GDM1 (cell line): ENCODE data around the gene RGS2.
A peak's percentile ranks its signal among the peaks of the same experiment; 100 is the strongest.

Experiments
- DNase-seq: peaks from one replicate; lab custom pipeline; 2025; lab: John Stamatoyannopoulos, UW

The RGS2 gene

GRCh38 chr1:192795916-192796618 is 12.8 kb upstream of the RGS2 start:
- no peak for DNase-seq

DNA sequence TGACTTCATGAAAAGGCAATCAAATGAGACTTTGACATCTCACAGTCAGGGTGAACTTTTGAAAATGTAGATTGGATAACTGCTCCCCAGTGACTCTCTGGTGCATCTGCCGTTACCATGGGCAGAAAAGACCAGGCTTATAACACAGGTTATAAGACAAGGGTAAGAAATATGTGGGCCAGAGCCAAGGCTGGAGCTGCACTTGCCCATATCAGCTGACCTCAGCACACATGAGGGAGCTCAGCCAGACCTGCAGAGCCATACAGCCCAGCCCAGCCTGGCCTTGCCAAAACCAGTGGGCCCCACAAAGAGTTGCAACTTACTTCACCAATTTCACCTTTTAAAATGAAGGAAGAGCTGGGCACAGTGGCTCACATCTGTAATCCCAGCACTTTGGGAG is 11.7 kb upstream of the RGS2 start:
- DNase-seq, result no peak

DNA sequence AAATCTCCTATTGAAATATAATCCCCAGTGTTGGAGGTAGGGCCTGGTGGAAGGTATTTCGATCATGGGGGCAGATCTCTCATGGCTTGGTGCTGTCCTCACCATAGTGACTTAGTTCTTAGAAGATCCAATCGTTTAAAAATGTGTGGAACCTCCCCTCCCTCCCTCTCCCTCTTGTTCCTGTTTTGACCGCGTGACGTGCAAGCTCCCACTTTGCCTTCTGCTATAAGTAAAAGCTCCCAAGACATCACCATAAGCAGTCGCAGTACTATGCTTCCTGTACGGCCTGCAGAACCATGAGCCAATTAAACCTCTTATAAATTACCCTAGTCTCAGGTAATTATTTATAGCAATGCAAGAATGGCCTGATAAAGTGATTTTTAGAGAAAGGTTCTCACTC is 10.9 kb upstream of the RGS2 start:
- no peak for DNase-seq

DNA sequence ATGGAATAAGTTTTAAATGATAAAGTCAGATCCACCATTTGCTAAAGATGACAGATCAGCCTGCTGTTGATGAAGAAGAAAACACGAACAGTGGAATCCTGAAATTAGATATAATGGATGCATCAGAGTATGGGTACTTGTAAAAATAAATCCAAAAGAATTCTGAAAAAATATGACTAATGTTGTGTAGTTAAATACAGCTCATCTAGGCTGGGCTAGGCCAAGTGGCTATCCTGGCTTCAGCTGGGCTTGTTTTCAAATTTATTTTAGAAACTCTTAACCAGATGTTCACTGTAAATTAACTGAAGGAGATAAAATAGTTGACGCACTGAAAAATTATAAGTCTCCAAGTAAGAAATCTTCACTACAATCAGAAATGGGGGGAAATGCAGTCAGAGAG is 7.4 kb upstream of the RGS2 start:
- no peak for DNase-seq

DNA sequence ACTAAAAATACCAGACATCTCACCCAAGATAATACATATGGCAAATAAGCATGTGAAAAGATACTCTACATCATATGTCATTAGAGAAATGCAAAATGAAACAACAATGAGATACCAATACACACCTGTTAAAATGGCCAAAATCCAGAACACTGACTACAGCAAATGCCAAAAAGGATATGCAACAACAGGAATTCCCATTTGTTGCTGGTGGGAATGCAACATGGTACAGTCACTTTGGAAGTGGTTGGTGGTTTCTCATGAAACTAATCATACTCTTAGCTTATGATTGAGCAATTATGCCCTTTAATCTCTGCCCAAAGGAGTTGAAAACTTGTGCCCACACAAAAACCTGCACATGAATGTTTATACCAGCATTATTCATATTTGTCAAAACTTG is 6.4 kb upstream of the RGS2 start:
- no peak for DNase-seq

DNA sequence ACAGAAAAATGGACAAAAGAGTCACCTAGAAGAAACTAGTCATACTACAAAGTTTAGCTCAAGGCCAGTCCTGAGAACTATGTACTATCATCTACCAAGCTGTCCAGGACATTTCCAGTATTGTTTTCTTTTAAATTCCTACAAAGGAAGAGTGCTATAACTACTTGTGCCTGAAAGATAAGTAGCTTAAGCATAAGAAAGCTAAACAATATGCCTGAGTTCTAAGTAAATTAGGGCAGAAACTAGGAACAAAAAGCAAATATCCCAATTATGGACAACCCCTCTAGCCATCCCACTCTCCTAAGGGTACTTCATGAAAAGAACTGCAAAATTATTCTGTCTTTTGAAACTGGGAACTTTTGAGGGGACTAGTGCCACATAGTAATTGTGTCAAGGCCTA is 5.3 kb upstream of the RGS2 start:
- no peak for DNase-seq

GRCh38 chr1:192805832-192806323 is 3.0 kb upstream of the RGS2 start:
- DNase-seq, result peak; percentile 2

- DNase-seq, result no peak
Observed at GRCh38 chr1:192807211-192808162, 1.4 kb upstream of the RGS2 start.

- DNase-seq, result no peak
Observed at GRCh38 chr1:192808163-192808517, 699 bp upstream of the RGS2 start.

DNA sequence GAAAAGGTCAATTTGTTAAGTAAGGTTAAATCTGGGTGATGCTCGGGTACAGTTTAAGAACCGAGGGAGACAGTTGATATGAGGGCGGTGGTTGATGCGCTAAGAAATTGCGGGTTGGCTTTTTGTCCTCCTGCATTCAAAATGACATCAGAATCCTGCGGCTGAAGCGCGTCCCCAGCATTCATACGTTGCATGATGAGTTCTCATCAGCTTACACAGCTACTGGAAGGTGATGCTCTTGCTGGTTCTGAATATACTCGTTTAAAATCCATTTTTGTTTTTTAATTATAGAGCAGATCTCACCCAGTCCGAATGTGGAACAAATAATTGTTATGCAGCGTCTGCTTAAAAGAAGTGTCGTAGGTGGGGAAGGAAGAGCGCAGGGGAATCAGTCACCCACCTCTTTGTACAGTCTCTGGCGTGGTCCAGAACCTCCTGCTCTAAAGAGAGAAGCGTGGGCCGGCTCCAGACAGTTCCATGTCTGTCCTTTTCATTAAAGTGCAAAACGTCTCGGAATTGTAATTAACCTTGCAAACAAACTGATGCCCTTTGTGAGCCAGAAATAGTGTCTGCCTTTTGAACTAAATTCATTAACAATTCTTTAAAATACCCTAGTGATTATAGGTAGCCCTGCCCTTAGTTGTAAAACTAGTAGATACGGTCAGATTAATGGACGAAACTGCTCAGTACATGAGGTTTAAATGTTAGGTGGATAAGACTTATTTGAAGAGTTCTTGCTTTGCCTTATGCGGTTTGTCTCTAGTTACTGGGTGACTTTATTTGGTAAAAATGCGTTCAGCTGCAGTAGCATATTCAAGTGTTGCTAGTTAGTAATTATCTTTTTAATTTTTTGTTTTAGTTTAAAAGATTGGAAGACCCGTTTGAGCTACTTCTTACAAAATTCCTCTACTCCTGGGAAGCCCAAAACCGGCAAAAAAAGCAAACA is 741 bp downstream of the RGS2 start:
- DNase-seq, result no peak

DNA sequence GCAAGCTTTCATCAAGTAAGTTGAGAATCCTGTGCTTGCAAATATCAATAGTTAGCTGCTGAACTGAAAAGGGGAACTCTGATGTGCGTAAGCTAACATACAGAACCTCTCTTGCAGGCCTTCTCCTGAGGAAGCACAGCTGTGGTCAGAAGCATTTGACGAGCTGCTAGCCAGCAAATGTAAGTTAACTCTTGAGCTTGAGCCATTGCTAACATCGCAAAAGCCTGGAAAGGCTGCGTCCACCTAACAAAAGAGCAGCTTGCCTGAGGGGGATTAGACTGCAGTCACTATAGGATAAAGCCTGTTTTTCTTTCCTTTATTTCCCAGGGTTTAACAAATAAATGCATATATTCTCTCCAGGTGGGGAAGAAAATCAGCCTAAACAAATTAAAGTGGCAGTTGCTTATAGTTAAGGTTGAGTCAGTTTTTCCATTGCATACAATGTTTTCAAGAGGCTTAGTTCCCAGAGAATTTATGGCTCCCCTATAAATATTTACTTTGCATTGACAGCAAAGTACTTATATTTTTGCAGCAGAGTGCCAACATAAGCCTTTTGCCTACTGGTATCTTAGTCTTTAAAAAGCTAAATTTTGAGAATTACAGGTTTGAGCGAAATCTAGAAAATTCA is 1.5 kb downstream of the RGS2 start:
- peak; percentile 48 for DNase-seq

GRCh38 chr1:192811006-192811405 is 2.2 kb downstream of the RGS2 start:
- DNase-seq, result no peak

DNA sequence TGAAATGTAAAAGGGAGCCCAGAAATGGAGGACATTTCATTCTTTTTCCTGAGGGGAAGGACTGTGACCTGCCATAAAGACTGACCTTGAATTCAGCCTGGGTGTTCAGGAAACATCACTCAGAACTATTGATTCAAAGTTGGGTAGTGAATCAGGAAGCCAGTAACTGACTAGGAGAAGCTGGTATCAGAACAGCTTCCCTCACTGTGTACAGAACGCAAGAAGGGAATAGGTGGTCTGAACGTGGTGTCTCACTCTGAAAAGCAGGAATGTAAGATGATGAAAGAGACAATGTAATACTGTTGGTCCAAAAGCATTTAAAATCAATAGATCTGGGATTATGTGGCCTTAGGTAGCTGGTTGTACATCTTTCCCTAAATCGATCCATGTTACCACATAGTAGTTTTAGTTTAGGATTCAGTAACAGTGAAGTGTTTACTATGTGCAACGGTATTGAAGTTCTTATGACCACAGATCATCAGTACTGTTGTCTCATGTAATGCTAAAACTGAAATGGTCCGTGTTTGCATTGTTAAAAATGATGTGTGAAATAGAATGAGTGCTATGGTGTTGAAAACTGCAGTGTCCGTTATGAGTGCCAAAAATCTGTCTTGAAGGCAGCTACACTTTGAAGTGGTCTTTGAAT is 2.9 kb downstream of the RGS2 start:
- no peak for DNase-seq

DNA sequence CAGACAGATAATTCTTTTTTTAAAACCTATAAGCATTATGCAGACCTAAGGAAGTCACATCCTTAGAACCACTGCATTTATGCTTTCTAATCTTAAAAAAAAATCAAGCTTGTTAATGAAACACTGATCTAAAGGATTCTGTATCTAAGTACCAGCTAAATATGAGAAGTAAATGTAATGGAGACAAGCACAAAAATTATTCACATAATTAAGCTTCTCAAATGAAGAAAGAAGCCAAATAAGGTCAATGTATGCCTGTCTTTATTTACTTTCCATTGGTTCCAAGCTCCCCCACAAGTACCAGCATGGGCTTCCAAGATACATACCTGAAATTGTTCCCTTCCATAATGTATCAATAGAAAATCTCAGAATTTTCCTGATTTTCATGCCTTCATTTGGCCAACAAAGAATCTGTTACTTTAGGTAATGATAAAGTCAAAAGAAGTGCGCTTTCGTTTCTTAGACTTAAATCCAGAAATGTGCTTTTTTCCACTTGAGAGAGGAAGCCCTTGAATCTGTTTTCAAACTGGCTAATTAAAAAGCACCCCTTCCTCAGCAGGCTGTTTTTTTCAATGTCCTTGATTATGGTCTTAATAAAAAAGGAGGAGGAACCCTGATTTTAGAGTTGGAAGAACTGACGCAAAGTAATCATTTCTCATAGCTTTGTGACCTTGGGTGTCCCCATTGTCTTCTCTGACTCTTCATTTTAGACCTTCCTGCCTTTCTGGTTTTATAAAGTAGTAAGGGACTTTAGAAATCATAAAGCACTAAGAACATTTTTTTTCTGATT is 3.8 kb downstream of the RGS2 start:
- DNase-seq, result no peak

DNA sequence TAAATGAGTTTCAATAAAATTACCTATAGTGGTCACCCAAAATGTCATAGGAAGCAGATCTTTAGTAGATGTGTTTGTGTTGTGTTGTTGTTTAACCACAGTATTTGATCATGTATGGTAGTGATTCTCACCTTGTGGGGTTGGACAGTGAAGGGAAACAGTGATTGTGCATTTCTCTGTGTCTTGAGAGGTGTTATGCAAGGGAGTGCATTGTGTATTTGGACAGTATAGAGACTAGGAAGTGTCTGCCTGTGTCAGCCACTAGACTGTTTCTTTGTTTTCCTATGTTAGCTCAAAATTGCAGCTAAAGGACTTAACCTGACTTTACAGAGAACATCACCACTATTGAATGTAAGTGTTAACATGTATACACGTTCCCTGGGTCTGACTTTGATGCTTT is 6.0 kb downstream of the RGS2 start:
- DNase-seq, result no peak

- DNase-seq, result no peak
Observed at GRCh38 chr1:192817246-192817645, 8.4 kb downstream of the RGS2 start.

DNA sequence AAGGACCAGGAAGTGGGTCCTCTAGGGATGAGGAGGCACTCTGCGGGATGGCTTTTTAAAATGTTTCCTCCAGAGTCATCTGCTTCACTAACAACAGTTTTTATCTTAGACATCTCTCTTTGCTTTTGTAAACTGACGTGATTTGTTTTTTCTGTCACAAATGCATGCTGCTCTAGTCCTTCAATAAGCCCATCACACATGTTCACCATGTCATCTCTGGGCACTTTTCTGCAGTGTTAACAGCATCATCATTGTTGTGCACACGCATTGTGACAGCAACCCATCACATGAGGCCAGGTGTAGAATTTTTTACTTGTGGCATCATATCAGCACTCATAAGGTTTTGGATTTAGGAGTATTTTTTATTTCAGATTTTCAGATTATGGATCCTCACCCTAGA is 12.5 kb downstream of the RGS2 start:
- no peak for DNase-seq

DNA sequence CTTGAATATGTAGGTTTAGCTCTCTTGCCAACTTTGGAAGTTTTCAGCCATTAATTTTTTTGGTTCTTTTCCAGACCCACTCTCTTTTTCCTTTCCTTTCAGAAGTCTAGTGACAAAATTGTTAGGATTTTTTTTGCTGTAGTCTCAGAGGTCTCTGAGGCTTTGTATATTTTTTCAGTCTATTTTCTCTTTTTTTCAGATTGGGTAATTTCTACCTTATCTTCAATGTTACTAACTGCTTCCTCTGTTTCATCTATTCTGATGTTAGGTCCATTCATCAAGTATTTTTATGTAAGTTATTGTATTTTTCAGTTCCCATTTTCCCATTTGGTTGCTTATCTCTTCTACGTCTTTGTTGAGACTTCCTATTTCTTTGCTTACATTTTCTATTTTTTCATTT is 15.7 kb downstream of the RGS2 start:
- DNase-seq, result no peak

GRCh38 chr1:192826791-192827546 is 18.1 kb downstream of the RGS2 start:
- no peak for DNase-seq
